Calu3 (cell line): ENCODE measurements around the gene ECM1. TPM values are rescaled to one million over a fixed set of nuclear protein-coding genes. Genes with fewer than 3 reads are reported as not detected.

Source experiments
- BruUV-seq: library from RNA; stranded (reverse); fragments of 400-500 nt; replicated peaks from 2 replicates; lab custom pipeline; 2021; lab: Mats Ljungman, UMichigan
- CTCF ChIA-PET: fragments of 300-600 bp; sonication (Branson Sonifier 250); formaldehyde crosslinking; loops from one replicate; lab custom pipeline; 2022; ENCODE audit warnings: antibody characterized with exemption; lab: Charles Lee
- DNase-seq: peaks from one replicate; pipeline ENCODE4 v3.0.0; 2022
- H3K27ac Mint-ChIP-seq: one replicate; pipeline ENCODE4 v1.8.0; 2022; ENCODE audit warnings: mixed read lengths; ENCODE audit not compliant: unreplicated experiment
- H3K27me3 Mint-ChIP-seq: one replicate; pipeline ENCODE4 v1.8.0; 2022; ENCODE audit warnings: mixed read lengths; ENCODE audit not compliant: unreplicated experiment
- H3K36me3 Mint-ChIP-seq: one replicate; pipeline ENCODE4 v1.8.0; 2022; ENCODE audit warnings: mild to moderate bottlenecking, moderate library complexity, mixed read lengths; ENCODE audit not compliant: insufficient read depth, unreplicated experiment
- H3K4me1 Mint-ChIP-seq: one replicate; pipeline ENCODE4 v1.8.0; 2022; ENCODE audit warnings: mild to moderate bottlenecking, low read depth, mixed read lengths; ENCODE audit not compliant: unreplicated experiment
- H3K4me3 Mint-ChIP-seq: one replicate; pipeline ENCODE4 v1.8.0; 2022; ENCODE audit warnings: mild to moderate bottlenecking, low read depth, moderate library complexity, mixed read lengths; ENCODE audit not compliant: unreplicated experiment
- H3K9me3 Mint-ChIP-seq: one replicate; pipeline ENCODE4 v1.8.0; 2022; ENCODE audit warnings: low read depth, mixed read lengths; ENCODE audit not compliant: unreplicated experiment
- intact Hi-C: fragments of 100-400 bp; cut with micrococcal nuclease; formaldehyde crosslinking; loops from one replicate; pipeline ENCODE4 v1.10.0; 2022; ENCODE audit not compliant: unreplicated experiment
- total RNA-seq: library from RNA; stranded (reverse); gene quantifications from 2 replicates; pipeline ENCODE4 v1.2.3, GENCODE V29; 2022
- TF ChIP-seq, protein P1 (sequence below): fragments of 200-600 bp; IDR thresholded peaks from one replicate; pipeline ENCODE4 v1.8.0; 2022; ENCODE audit warnings: antibody characterized with exemption; ENCODE audit not compliant: unreplicated experiment

The ECM1 gene
- total RNA-seq, 1 experiment from 2014 or later = 1.6 TPM

DNA sequence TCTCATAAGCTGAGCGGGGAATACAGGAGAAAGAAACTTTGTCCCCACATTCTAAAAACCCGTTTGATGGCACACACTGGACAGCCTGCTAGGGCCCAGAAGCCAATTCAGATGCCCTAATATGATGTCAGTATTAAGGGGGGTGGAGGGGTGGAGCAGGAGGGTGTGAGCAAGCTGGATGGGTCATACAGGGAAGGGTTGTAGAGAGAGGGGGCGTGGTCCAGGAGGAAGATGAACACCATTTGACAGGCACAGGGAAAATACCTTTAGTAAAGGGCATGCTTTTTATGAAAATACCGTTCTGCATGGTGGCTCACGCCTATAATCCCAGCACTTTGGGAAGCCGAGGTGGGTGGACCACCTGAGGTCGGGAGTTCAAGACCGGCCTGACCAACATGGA lies 14.7 kb upstream of the ECM1 start:
- TF ChIP-seq, protein P1, sequence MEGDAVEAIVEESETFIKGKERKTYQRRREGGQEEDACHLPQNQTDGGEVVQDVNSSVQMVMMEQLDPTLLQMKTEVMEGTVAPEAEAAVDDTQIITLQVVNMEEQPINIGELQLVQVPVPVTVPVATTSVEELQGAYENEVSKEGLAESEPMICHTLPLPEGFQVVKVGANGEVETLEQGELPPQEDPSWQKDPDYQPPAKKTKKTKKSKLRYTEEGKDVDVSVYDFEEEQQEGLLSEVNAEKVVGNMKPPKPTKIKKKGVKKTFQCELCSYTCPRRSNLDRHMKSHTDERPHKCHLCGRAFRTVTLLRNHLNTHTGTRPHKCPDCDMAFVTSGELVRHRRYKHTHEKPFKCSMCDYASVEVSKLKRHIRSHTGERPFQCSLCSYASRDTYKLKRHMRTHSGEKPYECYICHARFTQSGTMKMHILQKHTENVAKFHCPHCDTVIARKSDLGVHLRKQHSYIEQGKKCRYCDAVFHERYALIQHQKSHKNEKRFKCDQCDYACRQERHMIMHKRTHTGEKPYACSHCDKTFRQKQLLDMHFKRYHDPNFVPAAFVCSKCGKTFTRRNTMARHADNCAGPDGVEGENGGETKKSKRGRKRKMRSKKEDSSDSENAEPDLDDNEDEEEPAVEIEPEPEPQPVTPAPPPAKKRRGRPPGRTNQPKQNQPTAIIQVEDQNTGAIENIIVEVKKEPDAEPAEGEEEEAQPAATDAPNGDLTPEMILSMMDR = no peak
- Mint-ChIP-seq H3K4me1 (no peaks in the 10 kb centered on the region), H3K27ac (no peak overlapping the region), H3K9me3 (no peaks in the 10 kb centered on the region), H3K4me3 (no peak overlapping the region), H3K36me3 (peaks cover 53% of the 10 kb centered on the region), H3K27me3 (no peaks in the 10 kb centered on the region)
- no TSS peak for BruUV-seq
- no peak for DNase-seq
- CTCF ChIA-PET = interaction anchor here (0.7 to 1.0 kb wide), 2 partner anchors 22 to 51 kb away, joined by 3 to 6 read pairs; partner anchors contain the start of gene FALEC
- intact Hi-C loops = no loop called here

DNA sequence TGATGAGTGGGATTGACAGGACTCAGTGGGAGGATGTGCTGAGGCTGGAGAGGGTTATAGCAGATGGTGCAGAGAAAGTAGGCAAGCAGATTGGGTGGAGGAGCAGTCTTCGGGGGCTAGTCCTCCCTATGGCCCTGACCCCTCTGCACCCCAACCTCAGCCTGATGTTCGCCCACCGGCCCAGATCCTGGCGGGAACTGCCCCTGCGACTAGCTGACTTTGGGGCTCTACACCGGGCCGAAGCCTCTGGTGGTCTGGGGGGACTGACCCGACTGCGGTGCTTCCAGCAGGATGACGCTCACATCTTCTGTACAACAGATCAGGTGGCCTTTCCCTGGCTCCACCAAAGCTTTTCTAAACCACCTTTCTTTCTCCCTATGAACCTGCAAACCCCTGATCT lies 9.6 kb upstream of the ECM1 start:
- Mint-ChIP-seq H3K9me3 (no peaks in the 10 kb centered on the region), H3K4me1 (no peaks in the 10 kb centered on the region), H3K36me3 (peaks cover 51% of the 10 kb centered on the region), H3K4me3 (no peak overlapping the region), H3K27me3 (no peaks in the 10 kb centered on the region), H3K27ac (no peak overlapping the region)
- no TSS peak for BruUV-seq
- DNase-seq = no peak
- CTCF ChIA-PET = no interaction called here
- intact Hi-C loops = no loop called here
- TF ChIP-seq, protein P1 = no peak

DNA sequence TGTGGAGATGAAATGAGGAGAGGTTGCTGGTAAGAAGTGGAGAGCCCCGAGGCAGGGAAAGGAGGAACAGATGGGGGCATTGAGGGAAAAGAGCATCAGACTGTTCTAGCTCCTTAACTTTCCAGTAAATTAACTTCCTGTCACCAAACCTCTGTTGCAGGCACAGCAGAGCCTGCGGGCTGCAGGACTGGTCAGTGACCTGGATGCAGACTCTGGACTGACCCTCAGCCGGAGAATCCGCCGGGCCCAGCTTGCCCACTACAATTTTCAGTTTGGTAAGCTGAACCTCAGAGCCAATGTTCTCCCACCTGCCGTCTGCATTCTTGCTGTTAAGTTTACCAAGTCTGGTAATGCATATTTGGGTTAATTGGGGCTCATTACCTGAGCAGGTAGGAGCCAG lies 2.5 kb upstream of the ECM1 start:
- no peaks in the 10 kb centered on the region for H3K9me3 Mint-ChIP-seq
- no peaks in the 10 kb centered on the region for H3K27me3 Mint-ChIP-seq
- BruUV-seq = no TSS peak
- CTCF ChIA-PET = no interaction called here
- no peak overlapping the region for H3K27ac Mint-ChIP-seq
- TF ChIP-seq, protein P1 = no peak
- H3K4me3 Mint-ChIP-seq = no peak overlapping the region
- DNase-seq = no peak
- peaks cover 29% of the 10 kb centered on the region for H3K36me3 Mint-ChIP-seq
- H3K4me1 Mint-ChIP-seq = peaks cover 7% of the 10 kb centered on the region
- intact Hi-C loops = no loop called here

DNA sequence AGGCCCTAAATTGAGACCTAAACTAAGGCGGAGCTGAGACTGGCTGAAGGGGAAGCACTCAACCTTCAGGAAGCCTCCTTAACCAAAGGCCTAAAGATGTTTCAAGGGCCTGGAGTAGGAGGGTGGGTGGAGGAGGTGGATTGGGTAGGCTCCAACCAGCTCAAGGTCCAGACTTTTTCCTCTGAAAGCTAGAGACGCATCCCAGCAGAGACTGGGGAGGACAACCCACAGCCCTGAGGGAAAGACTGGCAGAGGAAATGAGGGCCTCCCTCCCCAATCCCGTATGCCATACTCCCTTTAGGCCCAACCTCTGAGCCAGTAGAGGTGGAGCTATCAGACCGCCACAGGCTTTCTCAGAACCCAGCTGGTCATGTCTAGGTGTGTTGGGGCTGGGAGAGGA lies 1.1 kb downstream of the ECM1 start:
- CTCF ChIA-PET = interaction anchor here (0.6 kb wide), 1 partner anchor 62 kb away, joined by 6 read pairs; no protein-coding TSS in a partner anchor
- Mint-ChIP-seq H3K27me3 (no peaks in the 10 kb centered on the region), H3K27ac (no peak overlapping the region), H3K9me3 (no peaks in the 10 kb centered on the region), H3K36me3 (peaks cover 14% of the 10 kb centered on the region), H3K4me1 (peaks cover 7% of the 10 kb centered on the region), H3K4me3 (no peak overlapping the region)
- no peak for DNase-seq
- intact Hi-C loops = no loop called here
- TF ChIP-seq, protein P1 = no peak
- BruUV-seq = no TSS peak
